Measurements from ENCODE around the gene SQSTM1.

GRCh38 chr5:179830818-179831468 is 10.2 kb downstream of the SQSTM1 start:
- TF ChIP-seq CTCF (IDR thresholded peaks at IDR 0.05) (no peak), POLR2A (IDR thresholded peaks at IDR 0.05) (no peak)

Measured in esophagus squamous epithelium (tissue), 4 donors.